Heart left ventricle (tissue), 13 donors: ENCODE measurements around the gene IQSEC1.

ENCODE experiments used
- POLR2A ChIP-seq, 2 donors: fragments of 450-650 bp; IDR thresholded peaks; one replicate each; pipeline ENCODE4 v1.6.1; 2017; ENCODE audit warnings: antibody characterized with exemption in 2 of 2, mild to moderate bottlenecking in 2 of 2, moderate library complexity in 2 of 2
- TF ChIP-seq, protein P1 (sequence below), 12 donors: fragments of 200-600 bp; sonication (generic) in 4 of 12; IDR thresholded peaks; one replicate each; pipeline versions ENCODE4 v1.5.0 to v1.8.0; 2018 to 2022; ENCODE audit warnings: antibody characterized with exemption in 12 of 12, mild to moderate bottlenecking in 5 of 12
- donor health status: ischemic (EF 13 %, LVEDD 7.1; RV severe dilation, severe dysfunction).
- donor health status: DM: no; HTN: yes; CAD: no.
- donor health status: DM: no; HTN: no; CAD: no.
- donor health status: ischemic (EF 25% LVEDD 6.9; RV normal size, moderate dysfunction).
- donor health status: ischemic (EF 25% LVEDD 5.7; RV mildly dilated, moderate dysfunction).
- donor health status: ischemic (EF 35%, LVEDD 5.7; RV mildly dilated, moderate dysfunction).
- donor health status: nonischemic (EF 11% LVEDD 7.7; RV severe dilation, severe dysfunction).
- donor health status: DM: yes; HTN: yes; CAD: no.
- donor health status: PGD.
- donor health status: ischemic (EF 29% LVEDD 5.4; RV normal size, mild dysfunction).
- donor health status: nonischemic (EF 23%, LVEDD 6.1; RV moderate dilation, normal function).

DNA sequence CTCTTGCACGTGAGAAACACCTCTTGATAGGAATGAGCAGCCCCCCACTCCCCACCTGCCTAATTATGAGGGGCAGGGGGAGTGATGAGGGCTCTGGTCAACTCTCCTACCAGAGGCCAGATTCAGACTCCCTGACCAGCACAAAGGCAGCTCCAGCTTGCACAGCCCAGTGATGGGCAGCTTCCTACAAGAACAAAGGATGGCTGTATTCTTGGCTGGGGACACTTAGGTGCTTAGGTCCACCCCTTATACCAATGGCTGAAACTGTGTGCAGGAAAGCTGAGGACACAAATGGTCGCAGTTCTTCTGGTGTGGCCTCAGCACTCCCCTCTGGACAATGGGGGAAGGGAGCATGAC lies 81.8 kb downstream of the IQSEC1 start:
- TF ChIP-seq POLR2A (IDR thresholded peaks at IDR 0.05): no peak
- TF ChIP-seq, protein P1, sequence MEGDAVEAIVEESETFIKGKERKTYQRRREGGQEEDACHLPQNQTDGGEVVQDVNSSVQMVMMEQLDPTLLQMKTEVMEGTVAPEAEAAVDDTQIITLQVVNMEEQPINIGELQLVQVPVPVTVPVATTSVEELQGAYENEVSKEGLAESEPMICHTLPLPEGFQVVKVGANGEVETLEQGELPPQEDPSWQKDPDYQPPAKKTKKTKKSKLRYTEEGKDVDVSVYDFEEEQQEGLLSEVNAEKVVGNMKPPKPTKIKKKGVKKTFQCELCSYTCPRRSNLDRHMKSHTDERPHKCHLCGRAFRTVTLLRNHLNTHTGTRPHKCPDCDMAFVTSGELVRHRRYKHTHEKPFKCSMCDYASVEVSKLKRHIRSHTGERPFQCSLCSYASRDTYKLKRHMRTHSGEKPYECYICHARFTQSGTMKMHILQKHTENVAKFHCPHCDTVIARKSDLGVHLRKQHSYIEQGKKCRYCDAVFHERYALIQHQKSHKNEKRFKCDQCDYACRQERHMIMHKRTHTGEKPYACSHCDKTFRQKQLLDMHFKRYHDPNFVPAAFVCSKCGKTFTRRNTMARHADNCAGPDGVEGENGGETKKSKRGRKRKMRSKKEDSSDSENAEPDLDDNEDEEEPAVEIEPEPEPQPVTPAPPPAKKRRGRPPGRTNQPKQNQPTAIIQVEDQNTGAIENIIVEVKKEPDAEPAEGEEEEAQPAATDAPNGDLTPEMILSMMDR (IDR thresholded peaks at IDR 0.05): no peak
